ENCODE data around the gene SEC23B.

DNA sequence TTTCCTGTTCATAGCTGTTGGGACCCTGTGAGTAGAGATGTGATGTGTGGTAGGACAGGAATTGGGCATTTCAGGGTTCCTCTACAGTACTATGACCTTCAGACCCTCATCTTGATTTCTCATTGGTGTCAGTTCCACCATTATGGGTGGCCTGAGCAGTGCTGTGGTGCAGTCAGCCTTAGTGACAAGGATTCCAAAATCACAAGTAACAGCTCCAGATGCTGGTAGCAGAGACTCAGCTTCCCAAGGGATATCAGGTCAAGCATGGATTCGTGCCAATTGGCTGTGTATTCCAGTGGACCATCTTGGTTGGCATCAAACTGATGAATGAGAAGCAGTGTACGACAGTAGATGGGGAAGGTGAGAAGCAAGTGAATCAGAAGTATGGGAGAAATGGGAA lies 63.3 kb downstream of the SEC23B start:
- TF ChIP-seq, protein P1, sequence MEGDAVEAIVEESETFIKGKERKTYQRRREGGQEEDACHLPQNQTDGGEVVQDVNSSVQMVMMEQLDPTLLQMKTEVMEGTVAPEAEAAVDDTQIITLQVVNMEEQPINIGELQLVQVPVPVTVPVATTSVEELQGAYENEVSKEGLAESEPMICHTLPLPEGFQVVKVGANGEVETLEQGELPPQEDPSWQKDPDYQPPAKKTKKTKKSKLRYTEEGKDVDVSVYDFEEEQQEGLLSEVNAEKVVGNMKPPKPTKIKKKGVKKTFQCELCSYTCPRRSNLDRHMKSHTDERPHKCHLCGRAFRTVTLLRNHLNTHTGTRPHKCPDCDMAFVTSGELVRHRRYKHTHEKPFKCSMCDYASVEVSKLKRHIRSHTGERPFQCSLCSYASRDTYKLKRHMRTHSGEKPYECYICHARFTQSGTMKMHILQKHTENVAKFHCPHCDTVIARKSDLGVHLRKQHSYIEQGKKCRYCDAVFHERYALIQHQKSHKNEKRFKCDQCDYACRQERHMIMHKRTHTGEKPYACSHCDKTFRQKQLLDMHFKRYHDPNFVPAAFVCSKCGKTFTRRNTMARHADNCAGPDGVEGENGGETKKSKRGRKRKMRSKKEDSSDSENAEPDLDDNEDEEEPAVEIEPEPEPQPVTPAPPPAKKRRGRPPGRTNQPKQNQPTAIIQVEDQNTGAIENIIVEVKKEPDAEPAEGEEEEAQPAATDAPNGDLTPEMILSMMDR (IDR thresholded peaks at IDR 0.05) = no peak
- no peak for TF ChIP-seq POLR2A (IDR thresholded peaks at IDR 0.05)

All from uterus (tissue), 2 donors.